CD8-positive, alpha-beta memory T cell (primary cell): ENCODE measurements around the gene ZMYND8. TPM values are rescaled to one million over a fixed set of nuclear protein-coding genes. Genes with fewer than 3 reads are reported as not detected.
"Not testable (repeated sequence)": the region's sequence is repeated elsewhere in the genome, so short reads cannot be mapped to it uniquely, and the experiment has no call there.

Experiments
- CTCF ChIA-PET: fragments of 350-600 bp; sonication (Branson Sonifier 250); formaldehyde crosslinking; loops from one replicate; lab custom pipeline; 2021; ENCODE audit warnings: antibody characterized with exemption; lab: Charles Lee
- POLR2A ChIA-PET: fragments of 350-600 bp; sonication (Branson Sonifier 250); formaldehyde crosslinking; loops from one replicate; lab custom pipeline; 2021; ENCODE audit warnings: antibody characterized with exemption; lab: Charles Lee
- DNase-seq, 5 donors: peaks; one replicate each; pipeline versions ENCODE4 v3.0.0 to v3.0.0-alpha.2; 2020 to 2022; ENCODE audit warnings: mixed read lengths in 1 of 5
- H3K27ac ChIP-seq: one replicate; pipeline ENCODE4 v1.7.0; 2013; ENCODE audit warnings: low read depth, mild to moderate bottlenecking, low read length, moderate library complexity
- H3K27me3 ChIP-seq: 2 replicates; pipeline ENCODE4 v1.7.0; 2013; ENCODE audit warnings: low read length, mild to moderate bottlenecking; ENCODE audit not compliant: insufficient read depth, poor library complexity, severe bottlenecking
- H3K36me3 ChIP-seq: 2 replicates; pipeline ENCODE4 v1.7.0; 2013; ENCODE audit warnings: mild to moderate bottlenecking, low read length, moderate library complexity; ENCODE audit not compliant: insufficient read depth
- H3K4me1 ChIP-seq: 2 replicates; pipeline ENCODE4 v1.7.0; 2013; ENCODE audit warnings: mild to moderate bottlenecking, low read length, moderate library complexity; ENCODE audit not compliant: insufficient read depth
- H3K4me3 ChIP-seq: 2 replicates; pipeline ENCODE4 v1.7.0; 2013; ENCODE audit warnings: mild to moderate bottlenecking, low read length
- H3K9me3 ChIP-seq: 2 replicates; pipeline ENCODE4 v1.7.0; 2013; ENCODE audit warnings: mild to moderate bottlenecking, low read length
- H3K27ac Mint-ChIP-seq, 8 donors: one replicate each; pipeline ENCODE4 v1.8.0; 2020 to 2021; ENCODE audit warnings: mixed read lengths in 8 of 8, mild to moderate bottlenecking in 6 of 8, inconsistent platforms in 3 of 8, moderate library complexity in 3 of 8
- H3K27me3 Mint-ChIP-seq, 2 donors: one replicate each; pipeline ENCODE4 v1.8.0; 2020 to 2021; ENCODE audit warnings: mixed read lengths in 2 of 2, mild to moderate bottlenecking in 1 of 2, moderate library complexity in 1 of 2
- H3K36me3 Mint-ChIP-seq, 3 donors: one replicate each; pipeline ENCODE4 v1.8.0; 2020 to 2021; ENCODE audit warnings: mixed read lengths in 3 of 3, inconsistent platforms in 1 of 3, mild to moderate bottlenecking in 1 of 3
- H3K4me1 Mint-ChIP-seq, 3 donors: one replicate each; pipeline ENCODE4 v1.8.0; 2020 to 2021; ENCODE audit warnings: mixed read lengths in 3 of 3, inconsistent platforms in 1 of 3, mild to moderate bottlenecking in 1 of 3
- H3K4me3 Mint-ChIP-seq, 7 donors: one replicate each; pipeline ENCODE4 v1.8.0; 2020 to 2021; ENCODE audit warnings: mixed read lengths in 7 of 7, mild to moderate bottlenecking in 6 of 7, moderate library complexity in 4 of 7, inconsistent platforms in 2 of 7
- H3K9me3 Mint-ChIP-seq, 5 donors: one replicate each; pipeline ENCODE4 v1.8.0; 2020 to 2022; ENCODE audit warnings: mixed read lengths in 5 of 5, mild to moderate bottlenecking in 3 of 5, moderate library complexity in 2 of 5, inconsistent platforms in 1 of 5
- polyA plus RNA-seq: library from polyadenylated mRNA; unstranded; fragments of 300-500 nt; fragmentation: Illumina TruSeq; gene quantifications from one replicate; pipeline ENCODE4 v1.2.3, GENCODE V29; 2021
- total RNA-seq, 2 experiments: library from RNA; stranded (reverse); gene quantifications; one replicate each; pipeline ENCODE4 v1.2.3, GENCODE V29; 2021

The ZMYND8 gene
- total and polyA plus RNA-seq, 3 experiments from 2014 or later: 20.9 to 30.7 (median 25.8) TPM

DNA sequence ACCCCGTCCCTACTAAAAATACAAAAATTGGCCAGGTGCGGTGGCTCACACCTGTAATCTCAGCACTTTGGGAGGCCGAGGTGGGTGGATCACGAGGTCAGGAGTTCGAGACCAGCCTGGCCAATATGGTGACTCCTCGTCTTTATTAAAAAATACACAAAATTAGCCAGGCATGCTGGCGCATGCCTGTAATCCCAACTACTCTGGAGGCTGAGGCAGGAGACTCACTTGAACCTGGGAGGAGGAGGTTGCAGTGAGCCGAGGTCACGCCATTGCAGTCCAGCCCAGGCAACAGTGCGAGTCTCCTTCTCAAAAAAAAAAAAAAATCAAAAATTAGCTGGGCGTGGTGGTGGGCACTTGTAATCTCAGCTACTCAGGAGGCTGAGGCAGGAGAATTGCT is 9.8 kb upstream of the ZMYND8 start:
- H3K36me3 ChIP-seq, H3K27ac ChIP-seq, H3K9me3 Mint-ChIP-seq, H3K36me3 Mint-ChIP-seq, DNase-seq, H3K4me1 ChIP-seq, POLR2A ChIA-PET, H3K27me3 ChIP-seq, H3K4me3 ChIP-seq, H3K4me3 Mint-ChIP-seq, H3K27me3 Mint-ChIP-seq, H3K27ac Mint-ChIP-seq, H3K9me3 ChIP-seq: not testable (repeated sequence)
- CTCF ChIA-PET: interaction anchor here (2.0 kb wide), 1 partner anchor 18 kb away, joined by 5 read pairs; no protein-coding TSS in a partner anchor
- H3K4me1 Mint-ChIP-seq: peaks cover 0 to 11% (median 6%) of the 10 kb centered on the region in 3 donors

DNA sequence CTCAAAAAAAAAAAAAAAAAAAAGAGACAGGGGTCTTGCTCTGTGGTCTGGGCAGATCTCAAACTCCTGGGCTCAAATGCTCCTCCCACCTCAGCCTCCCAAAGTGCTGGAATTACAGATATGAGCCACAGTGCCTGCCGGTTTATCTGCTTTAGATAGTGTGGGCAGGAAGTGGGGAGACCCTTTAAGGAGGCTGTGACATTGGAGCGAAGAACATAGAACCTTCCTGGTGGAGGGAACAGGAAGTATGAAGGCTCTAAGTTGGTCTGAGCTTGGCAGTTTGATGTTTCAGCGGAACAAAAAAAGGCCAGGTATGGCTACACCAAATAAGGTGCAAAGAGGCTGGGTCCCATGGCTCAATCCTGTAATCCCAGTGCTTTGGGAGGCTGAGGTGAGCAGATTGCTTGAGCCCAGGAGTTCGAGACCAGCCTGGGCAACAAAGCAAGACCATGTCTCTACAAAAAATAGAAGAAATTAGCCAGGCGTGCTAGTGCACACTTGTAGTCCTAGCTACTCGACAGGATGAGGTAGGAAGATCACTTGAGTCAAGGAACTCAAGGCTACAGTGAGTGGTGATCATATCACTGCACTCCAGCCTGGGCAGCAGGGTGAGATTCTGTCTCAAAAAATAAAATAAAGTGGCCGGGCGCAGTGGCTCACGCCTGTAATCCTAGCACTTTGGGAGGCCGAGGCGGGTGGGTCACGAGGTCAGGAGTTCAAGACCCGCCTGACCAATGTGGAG is 8.7 kb upstream of the ZMYND8 start:
- Histone ChIP-seq H3K9me3 (no peaks in the 10 kb centered on the region), H3K4me3 (peak overlapping the region; percentile 19), H3K4me1 (no peaks in the 10 kb centered on the region), H3K36me3 (no peaks in the 10 kb centered on the region), H3K27me3 (no peaks in the 10 kb centered on the region), H3K27ac (peak overlapping the region; percentile 82)
- ChIA-PET CTCF (interaction anchor here (1.2 to 2.0 kb wide), 2 partner anchors 18 to 19 kb away, joined by 5 to 6 read pairs; no protein-coding TSS in a partner anchor), POLR2A (no interaction called here)
- Mint-ChIP-seq H3K36me3 (no peaks in the 10 kb centered on the region), H3K9me3 (no peaks in the 10 kb centered on the region), H3K27me3 (peaks cover 4 to 9% of the 10 kb centered on the region in 2 donors), H3K27ac (no peak overlapping the region), H3K4me1 (peaks cover 0 to 11% (median 6%) of the 10 kb centered on the region in 3 donors), H3K4me3 (no peak overlapping the region)
- DNase-seq: no peak

DNA sequence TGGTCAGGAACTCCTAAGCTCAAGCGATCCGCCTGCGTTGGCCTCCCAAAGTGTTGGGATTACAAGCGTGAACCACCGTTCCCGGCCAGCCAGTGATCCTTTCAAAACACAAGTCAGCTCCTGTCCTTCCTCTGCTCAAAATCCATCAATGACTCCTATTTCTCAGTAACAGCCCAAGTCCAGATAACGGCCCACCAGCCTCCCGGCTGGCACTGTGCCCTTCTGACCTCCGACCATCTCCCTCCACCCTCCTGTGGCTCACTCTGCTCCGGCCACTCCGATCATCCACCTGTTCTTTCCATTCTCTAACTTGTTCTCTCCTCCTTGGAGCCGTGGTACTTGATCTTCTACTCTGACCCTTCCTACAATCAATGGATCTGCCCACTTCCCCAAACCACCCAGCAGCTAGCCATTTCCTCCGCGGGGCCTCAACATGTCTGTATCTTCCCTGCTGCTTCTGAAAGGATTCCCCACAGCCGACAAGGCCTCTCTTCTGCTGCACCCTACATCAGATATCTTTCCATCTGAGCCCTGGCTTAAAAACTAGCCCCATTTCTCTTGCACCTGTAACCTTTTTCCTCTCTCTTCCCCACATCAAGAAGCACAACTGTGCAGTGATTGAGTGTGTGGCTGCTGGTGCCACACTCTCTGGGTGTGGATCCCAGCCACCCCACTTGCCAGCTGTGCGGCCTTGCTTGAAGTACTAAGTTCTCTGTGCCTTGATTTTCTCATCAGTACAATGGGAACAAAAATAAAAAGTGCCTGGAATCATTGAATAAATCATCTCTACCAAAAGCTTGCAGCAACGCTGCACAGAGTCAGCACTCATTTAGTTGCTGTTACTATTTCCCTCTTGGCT is 6.1 kb upstream of the ZMYND8 start:
- Histone ChIP-seq H3K9me3 (no peaks in the 10 kb centered on the region), H3K27me3 (no peaks in the 10 kb centered on the region), H3K4me3 (no peak overlapping the region), H3K36me3 (no peaks in the 10 kb centered on the region), H3K4me1 (peaks cover 22% of the 10 kb centered on the region), H3K27ac (peak overlapping the region; percentile 89)
- Mint-ChIP-seq H3K36me3 (no peaks in the 10 kb centered on the region), H3K27me3 (peaks cover 4 to 6% of the 10 kb centered on the region in 2 donors), H3K9me3 (no peaks in the 10 kb centered on the region), H3K4me1 (peaks cover 6 to 16% (median 14%) of the 10 kb centered on the region in 3 donors), H3K4me3 (peak overlapping the region in 2 of 7 donors; percentile 4 to 23), H3K27ac (peak overlapping the region in 5 of 8 donors; percentile 1 to 74 (median 50))
- DNase-seq: no peak
- ChIA-PET CTCF (interaction anchor here (1.1 kb wide), 2 partner anchors 21 to 46 kb away, joined by 3 read pairs; no protein-coding TSS in a partner anchor), POLR2A (no interaction called here)

DNA sequence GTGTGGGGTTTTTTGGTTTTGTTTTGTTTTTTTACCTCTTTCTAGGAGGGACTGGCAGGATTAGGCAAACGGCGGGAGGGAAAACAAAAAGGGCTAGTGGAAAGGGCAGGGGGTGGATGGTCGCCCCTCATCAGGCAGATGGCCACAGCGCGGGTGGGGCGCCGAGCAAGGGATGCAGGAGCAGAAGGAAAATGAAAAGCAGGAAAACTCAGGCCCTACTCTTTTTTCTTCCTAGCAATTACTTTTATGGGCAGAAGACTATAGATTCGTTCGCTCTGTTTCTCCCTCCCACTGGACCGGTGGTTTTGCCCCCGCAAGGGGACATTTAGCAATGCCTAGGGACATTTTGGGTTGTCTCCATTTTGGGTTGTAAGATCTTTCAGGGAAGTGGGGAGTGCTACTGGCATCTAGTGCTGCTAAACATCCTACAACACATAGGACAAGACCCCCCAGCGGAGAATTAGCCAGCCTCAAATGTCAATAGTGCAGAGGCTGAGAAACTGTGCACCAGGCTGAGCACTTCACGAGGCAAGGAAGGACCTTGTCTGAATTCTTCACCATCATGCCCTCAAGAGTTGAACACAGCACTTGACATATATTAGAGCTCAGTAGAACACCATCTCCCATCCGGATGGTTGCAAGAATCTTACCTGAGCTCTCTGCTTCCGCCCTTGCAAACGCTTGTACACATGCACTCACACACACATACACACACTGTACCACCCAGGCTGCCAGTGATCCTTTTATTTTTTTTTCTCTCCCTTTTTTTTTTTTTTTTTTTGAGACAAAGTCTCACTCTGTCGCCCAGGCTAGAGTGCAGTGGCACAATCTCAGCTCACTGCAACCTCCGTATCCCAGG is 4.8 kb upstream of the ZMYND8 start:
- CTCF ChIA-PET: interaction anchor here (1.1 to 1.8 kb wide), 3 partner anchors 23 to 88 kb away, joined by 3 to 7 read pairs (median 5); no protein-coding TSS in a partner anchor
- H3K27ac Mint-ChIP-seq: peak overlapping the region in 4 of 8 donors; percentile 6 to 64 (median 38)

DNA sequence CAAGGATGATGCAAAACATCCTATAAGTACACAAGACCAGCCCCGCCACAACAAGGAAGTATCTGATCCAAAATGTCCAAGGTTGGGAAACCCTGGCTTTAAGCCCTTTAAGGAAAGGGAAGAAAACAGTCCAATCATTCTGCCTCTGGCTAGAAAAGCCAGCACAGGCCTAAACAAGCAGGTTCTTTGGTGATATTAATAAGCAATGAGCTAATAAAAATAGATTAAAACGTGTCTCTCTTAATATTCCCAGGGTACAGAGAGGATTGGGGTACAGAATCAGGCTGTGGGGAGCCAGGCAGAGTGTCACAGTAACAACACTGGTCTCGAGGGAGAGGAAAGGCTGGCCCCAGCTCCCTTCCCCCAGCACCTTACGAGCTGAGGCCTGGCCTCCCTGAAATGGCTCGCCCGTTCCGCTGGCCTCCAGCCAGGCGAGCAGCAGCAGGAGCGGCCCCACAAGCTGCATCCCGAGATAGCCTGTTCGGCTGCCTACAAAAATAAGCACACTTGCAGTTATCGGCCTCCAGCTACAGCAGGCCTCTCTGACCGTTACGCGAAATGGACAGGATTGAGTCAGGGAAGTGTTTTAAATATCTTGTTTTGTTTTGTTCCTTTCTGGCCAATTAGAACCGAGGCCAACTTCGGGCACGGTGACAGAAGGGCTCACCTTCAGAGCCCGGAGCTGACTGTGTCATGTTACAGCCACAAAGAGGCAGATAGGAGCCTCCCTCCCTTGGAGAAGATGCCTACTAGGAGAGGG is 4.0 kb upstream of the ZMYND8 start:
- H3K4me1 ChIP-seq: peaks cover 37% of the 10 kb centered on the region
- H3K36me3 Mint-ChIP-seq: peaks cover 0 to 3% (median 3%) of the 10 kb centered on the region in 3 donors
- H3K4me3 Mint-ChIP-seq: no peak overlapping the region
- H3K27ac ChIP-seq: peak overlapping the region; percentile 89
- no peaks in the 10 kb centered on the region for H3K9me3 Mint-ChIP-seq
- DNase-seq: no peak
- H3K4me3 ChIP-seq: no peak overlapping the region
- ChIA-PET CTCF (interaction anchor here (1.3 to 1.8 kb wide), 2 partner anchors 24 to 87 kb away, joined by 5 to 7 read pairs; no protein-coding TSS in a partner anchor), POLR2A (interaction anchor here (1.2 kb wide), 1 partner anchor 141 kb away, joined by 3 read pairs; the partner anchor contains the start of gene NCOA3)
- H3K4me1 Mint-ChIP-seq: peaks cover 16 to 28% (median 24%) of the 10 kb centered on the region in 3 donors
- H3K36me3 ChIP-seq: no peaks in the 10 kb centered on the region
- H3K27me3 ChIP-seq: no peaks in the 10 kb centered on the region
- H3K27me3 Mint-ChIP-seq: peaks cover 0 to 4% of the 10 kb centered on the region in 2 donors
- H3K9me3 ChIP-seq: no peaks in the 10 kb centered on the region
- H3K27ac Mint-ChIP-seq: peak overlapping the region in 2 of 8 donors; percentile 6 to 93

More for the DNA sequence above, 4.8 kb upstream of the ZMYND8 start:
- no peaks in the 10 kb centered on the region for H3K9me3 ChIP-seq
- peaks cover 16 to 27% (median 18%) of the 10 kb centered on the region in 3 donors for H3K4me1 Mint-ChIP-seq
- POLR2A ChIA-PET: interaction anchor here (0.6 to 1.2 kb wide), 2 partner anchors 20 to 140 kb away, joined by 3 read pairs; partner anchors contain the start of gene NCOA3
- H3K27me3 Mint-ChIP-seq: peaks cover 0 to 4% of the 10 kb centered on the region in 2 donors
- peaks cover 32% of the 10 kb centered on the region for H3K4me1 ChIP-seq
- H3K27ac ChIP-seq: peak overlapping the region; percentile 89
- H3K4me3 Mint-ChIP-seq: no peak overlapping the region
- H3K36me3 ChIP-seq: no peaks in the 10 kb centered on the region
- no peak for DNase-seq
- H3K36me3 Mint-ChIP-seq: peaks cover 0 to 2% (median 0%) of the 10 kb centered on the region in 3 donors
- H3K4me3 ChIP-seq: no peak overlapping the region
- H3K27me3 ChIP-seq: no peaks in the 10 kb centered on the region
- H3K9me3 Mint-ChIP-seq: no peaks in the 10 kb centered on the region

DNA sequence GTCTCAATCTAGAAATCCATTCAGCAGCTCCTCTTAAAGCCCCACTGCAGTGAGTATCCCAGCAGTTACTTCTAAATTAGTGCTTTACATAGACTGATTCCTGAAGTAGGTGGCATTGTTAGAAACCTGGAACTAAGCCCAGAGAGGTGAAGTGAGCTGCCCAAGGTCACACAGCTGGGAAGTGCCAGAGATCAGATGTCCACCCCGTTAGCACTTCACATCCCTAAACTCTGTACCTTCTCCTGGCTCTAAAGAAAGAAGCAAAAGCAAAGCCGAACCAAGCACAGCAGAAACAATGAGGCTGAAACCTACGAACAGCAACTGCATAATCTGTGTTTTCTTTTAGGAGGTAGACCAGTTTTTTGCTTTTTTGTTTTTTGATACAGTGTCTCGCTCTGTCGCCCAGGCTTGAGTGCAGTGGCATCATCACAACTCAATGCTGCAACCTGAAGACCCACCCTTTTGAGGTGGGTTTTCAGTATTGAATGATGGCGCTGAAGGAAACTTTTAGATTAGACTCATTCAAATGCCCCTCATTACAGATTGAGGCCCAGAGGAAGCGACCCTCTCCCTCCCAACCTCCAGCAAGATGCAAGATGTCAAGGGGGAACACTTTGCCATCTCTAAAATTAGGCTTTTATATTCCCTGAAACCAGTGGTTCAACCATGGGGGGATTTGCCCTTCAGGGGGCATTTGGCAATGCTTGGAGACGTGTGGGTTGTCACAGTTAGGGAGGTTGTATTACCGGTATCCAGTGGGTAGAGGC is 3.2 kb upstream of the ZMYND8 start:
- H3K4me1 ChIP-seq: peaks cover 43% of the 10 kb centered on the region
- H3K27me3 ChIP-seq: no peaks in the 10 kb centered on the region
- H3K4me3 ChIP-seq: no peak overlapping the region
- Mint-ChIP-seq H3K27ac (peak overlapping the region in 7 of 8 donors; percentile 23 to 99 (median 62)), H3K4me3 (peak overlapping the region in 3 of 7 donors; percentile 24 to 32 (median 28)), H3K9me3 (no peaks in the 10 kb centered on the region), H3K4me1 (peaks cover 11 to 32% (median 28%) of the 10 kb centered on the region in 3 donors), H3K36me3 (peaks cover 3 to 7% (median 3%) of the 10 kb centered on the region in 3 donors), H3K27me3 (peaks cover 0 to 4% of the 10 kb centered on the region in 2 donors)
- CTCF ChIA-PET: interaction anchor here (1.3 to 4.5 kb wide), 4 partner anchors 24 to 88 kb away, joined by 5 to 20 read pairs (median 8); no protein-coding TSS in a partner anchor
- peak overlapping the region; percentile 89 for H3K27ac ChIP-seq
- no peaks in the 10 kb centered on the region for H3K36me3 ChIP-seq
- POLR2A ChIA-PET: interaction anchor here (1.2 kb wide), 1 partner anchor 142 kb away, joined by 3 read pairs; the partner anchor contains the start of gene NCOA3
- DNase-seq: no peak
- no peaks in the 10 kb centered on the region for H3K9me3 ChIP-seq
